Fibroblast of lung (primary cell): ENCODE data around the gene RNF152.

ENCODE experiments used
- CTCF ChIP-seq, 2 donors: IDR thresholded peaks in 1 of 2; conservative IDR thresholded peaks in 1 of 2; 1 replicate in 1 of 2; 2 replicates in 1 of 2; pipeline ENCODE4 v1.5.1; 2011 to 2012; ENCODE audit warnings: low read length in 2 of 2, control low read depth in 1 of 2, inconsistent platforms in 1 of 2, low read depth in 1 of 2, mild to moderate bottlenecking in 1 of 2
- EZH2 ChIP-seq: IDR thresholded peaks from 2 replicates; pipeline ENCODE4 v1.5.1; 2012; ENCODE audit warnings: low read length, control low read depth, mild to moderate bottlenecking; ENCODE audit errors: missing control alignments

- TF ChIP-seq CTCF (conservative IDR thresholded peaks at IDR 0.05 in 1 of 2, IDR thresholded peaks at IDR 0.05 in 1 of 2; ENCODE audit: low read depth in 1 of 2, low read length in 2 of 2) = peak in 1 of 2 donors; percentile 9
- no peak for TF ChIP-seq EZH2
Measured at GRCh38 chr18:61893971-61894750, 1.4 kb upstream of the RNF152 start.
